ENCODE data around the gene FAM72B.
"Not testable (repeated sequence)": the region's sequence is repeated elsewhere in the genome, so short reads cannot be mapped to it uniquely, and the experiment has no call there.

FAM72B gene

GRCh38 chr1:121213491-121213890 is 29.4 kb upstream of the FAM72B start:
- H3K9ac ChIP-seq (ENCODE audit: low read length); H3K4me1 ChIP-seq (ENCODE audit: control insufficient read depth, insufficient read depth, low read length); H3K27me3 ChIP-seq (ENCODE audit: control insufficient read depth, insufficient read depth, low read length); H3K36me3 ChIP-seq (ENCODE audit: control insufficient read depth, insufficient read depth, low read length); H3K4me3 ChIP-seq (ENCODE audit: low read length); H3K27ac ChIP-seq (ENCODE audit: low read depth, low read length): not testable (repeated sequence)

DNA sequence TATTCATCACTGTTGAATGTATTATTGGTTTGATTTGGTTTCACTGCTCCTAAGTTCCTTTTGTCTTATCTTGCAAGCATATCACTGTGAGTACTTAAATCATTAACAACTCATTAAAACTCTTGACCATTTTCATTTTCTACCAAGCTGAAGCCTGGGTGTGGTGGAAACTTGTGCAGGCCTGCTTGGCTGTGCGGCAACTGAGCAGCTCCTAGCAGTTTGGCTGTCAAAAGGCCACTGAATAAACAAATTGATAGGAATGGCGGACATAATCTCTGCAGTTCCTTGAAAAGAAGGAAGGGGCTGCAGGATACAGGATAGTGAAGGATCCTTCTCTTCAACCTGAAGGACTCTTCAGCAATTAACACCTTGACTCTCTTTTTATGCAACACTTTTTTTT is 26.6 kb upstream of the FAM72B start:
- H3K36me3 ChIP-seq (ENCODE audit: control insufficient read depth, insufficient read depth, low read length); H3K4me1 ChIP-seq (ENCODE audit: control insufficient read depth, insufficient read depth, low read length); H3K9ac ChIP-seq (ENCODE audit: low read length); H3K4me3 ChIP-seq (ENCODE audit: low read length); H3K27me3 ChIP-seq (ENCODE audit: control insufficient read depth, insufficient read depth, low read length); H3K27ac ChIP-seq (ENCODE audit: low read depth, low read length): not testable (repeated sequence)

GRCh38 chr1:121208375-121208774 is 24.2 kb upstream of the FAM72B start:
- H3K27me3 ChIP-seq (ENCODE audit: control insufficient read depth, insufficient read depth, low read length); H3K4me3 ChIP-seq (ENCODE audit: low read length); H3K9ac ChIP-seq (ENCODE audit: low read length); H3K36me3 ChIP-seq (ENCODE audit: control insufficient read depth, insufficient read depth, low read length); H3K4me1 ChIP-seq (ENCODE audit: control insufficient read depth, insufficient read depth, low read length); H3K27ac ChIP-seq (ENCODE audit: low read depth, low read length): not testable (repeated sequence)

DNA sequence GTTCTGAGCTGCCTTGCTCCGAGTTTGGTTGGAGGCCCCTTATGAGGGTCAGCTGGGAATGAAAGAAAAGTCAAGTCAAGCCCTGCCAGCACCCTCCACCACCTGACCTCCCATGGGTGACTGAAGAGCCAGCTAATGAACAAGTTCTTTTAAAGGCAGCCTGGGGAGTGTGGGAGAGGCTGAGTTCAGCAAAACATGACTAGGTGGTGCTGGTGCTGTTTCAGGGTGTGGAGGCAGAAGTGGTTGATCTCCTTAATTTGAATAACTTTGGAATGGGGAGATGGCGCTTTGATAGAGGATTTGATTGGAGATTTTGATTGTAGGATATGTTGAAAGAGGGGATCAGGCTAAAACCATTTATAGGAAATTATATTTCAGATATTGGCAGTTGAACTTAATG is 23.2 kb upstream of the FAM72B start:
- H3K36me3 ChIP-seq (ENCODE audit: control insufficient read depth, insufficient read depth, low read length); H3K4me3 ChIP-seq (ENCODE audit: low read length); H3K27ac ChIP-seq (ENCODE audit: low read depth, low read length); H3K4me1 ChIP-seq (ENCODE audit: control insufficient read depth, insufficient read depth, low read length); H3K27me3 ChIP-seq (ENCODE audit: control insufficient read depth, insufficient read depth, low read length); H3K9ac ChIP-seq (ENCODE audit: low read length): not testable (repeated sequence)

- H3K4me1 ChIP-seq (ENCODE audit: control insufficient read depth, insufficient read depth, low read length); H3K36me3 ChIP-seq (ENCODE audit: control insufficient read depth, insufficient read depth, low read length); H3K4me3 ChIP-seq (ENCODE audit: low read length); H3K9ac ChIP-seq (ENCODE audit: low read length); H3K27ac ChIP-seq (ENCODE audit: low read depth, low read length); H3K27me3 ChIP-seq (ENCODE audit: control insufficient read depth, insufficient read depth, low read length): not testable (repeated sequence)
Measured at GRCh38 chr1:121205786-121206711, 21.9 kb upstream of the FAM72B start.

DNA sequence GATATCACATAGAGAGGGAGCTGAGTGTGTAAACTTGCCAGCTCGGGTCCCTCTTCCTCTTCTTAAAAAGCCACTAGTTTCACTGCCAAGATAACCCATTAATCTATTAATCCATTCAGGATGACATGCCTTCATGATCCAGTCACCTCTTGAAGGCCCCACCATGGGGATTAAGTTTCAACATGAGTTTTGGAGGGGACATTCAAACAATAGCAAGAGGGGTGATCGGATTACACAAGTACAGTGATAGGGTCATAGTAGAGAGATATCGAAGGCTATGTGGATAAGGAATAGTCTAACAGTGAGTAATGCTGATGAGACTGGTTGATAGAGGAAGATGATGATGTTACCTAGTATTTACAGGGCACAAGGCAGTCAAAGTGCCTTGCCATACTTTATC is 18.8 kb upstream of the FAM72B start:
- H3K36me3 ChIP-seq (ENCODE audit: control insufficient read depth, insufficient read depth, low read length); H3K4me1 ChIP-seq (ENCODE audit: control insufficient read depth, insufficient read depth, low read length); H3K27me3 ChIP-seq (ENCODE audit: control insufficient read depth, insufficient read depth, low read length); H3K4me3 ChIP-seq (ENCODE audit: low read length); H3K27ac ChIP-seq (ENCODE audit: low read depth, low read length); H3K9ac ChIP-seq (ENCODE audit: low read length): not testable (repeated sequence)

GRCh38 chr1:121200985-121201981 is 17.1 kb upstream of the FAM72B start:
- H3K36me3 ChIP-seq (ENCODE audit: control insufficient read depth, insufficient read depth, low read length); H3K9ac ChIP-seq (ENCODE audit: low read length); H3K27me3 ChIP-seq (ENCODE audit: control insufficient read depth, insufficient read depth, low read length); H3K4me1 ChIP-seq (ENCODE audit: control insufficient read depth, insufficient read depth, low read length); H3K4me3 ChIP-seq (ENCODE audit: low read length); H3K27ac ChIP-seq (ENCODE audit: low read depth, low read length): not testable (repeated sequence)

DNA sequence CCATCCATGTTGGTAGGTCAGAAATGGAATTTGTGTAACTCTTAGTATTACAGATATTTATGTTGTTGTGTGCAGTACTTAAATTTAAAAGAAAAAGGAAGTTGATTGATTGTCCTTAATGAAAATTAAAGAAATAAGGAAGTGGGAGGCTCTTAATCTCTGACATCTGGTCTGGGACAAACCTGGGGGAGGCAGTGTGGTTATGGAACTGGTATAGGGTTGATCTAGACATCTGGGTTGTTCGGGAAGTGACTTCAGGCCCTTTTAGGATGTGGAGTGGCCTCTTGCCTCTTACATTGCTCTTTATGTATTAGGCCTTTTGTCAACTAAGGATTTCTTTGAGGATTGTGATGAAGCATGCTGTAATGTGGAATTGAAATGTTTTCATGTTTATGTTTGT is 16.1 kb upstream of the FAM72B start:
- H3K4me3 ChIP-seq (ENCODE audit: low read length); H3K27ac ChIP-seq (ENCODE audit: low read depth, low read length); H3K27me3 ChIP-seq (ENCODE audit: control insufficient read depth, insufficient read depth, low read length); H3K4me1 ChIP-seq (ENCODE audit: control insufficient read depth, insufficient read depth, low read length); H3K36me3 ChIP-seq (ENCODE audit: control insufficient read depth, insufficient read depth, low read length); H3K9ac ChIP-seq (ENCODE audit: low read length): not testable (repeated sequence)

DNA sequence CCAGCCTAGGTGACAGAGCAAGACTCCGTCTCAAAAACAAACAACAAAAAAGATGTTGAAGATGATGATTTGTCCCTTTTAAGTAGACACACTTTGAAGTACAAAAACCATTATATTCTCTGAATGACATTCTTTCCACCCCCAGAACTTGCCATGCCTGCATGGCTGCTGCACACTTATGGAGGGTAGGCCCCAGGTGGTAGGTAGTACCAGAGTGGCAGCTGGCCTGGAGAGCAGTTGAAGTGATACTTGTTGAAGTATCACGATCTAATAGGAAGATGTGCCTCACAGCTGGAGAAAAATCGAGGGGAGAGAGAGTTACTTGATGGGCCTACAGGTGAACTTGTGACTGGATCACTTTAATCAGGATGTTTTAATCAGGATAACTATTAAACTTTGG is 15.6 kb upstream of the FAM72B start:
- not testable (repeated sequence) for H3K9ac ChIP-seq (ENCODE audit: low read length); H3K27me3 ChIP-seq (ENCODE audit: control insufficient read depth, insufficient read depth, low read length); H3K4me3 ChIP-seq (ENCODE audit: low read length); H3K36me3 ChIP-seq (ENCODE audit: control insufficient read depth, insufficient read depth, low read length); H3K4me1 ChIP-seq (ENCODE audit: control insufficient read depth, insufficient read depth, low read length); H3K27ac ChIP-seq (ENCODE audit: low read depth, low read length)

DNA sequence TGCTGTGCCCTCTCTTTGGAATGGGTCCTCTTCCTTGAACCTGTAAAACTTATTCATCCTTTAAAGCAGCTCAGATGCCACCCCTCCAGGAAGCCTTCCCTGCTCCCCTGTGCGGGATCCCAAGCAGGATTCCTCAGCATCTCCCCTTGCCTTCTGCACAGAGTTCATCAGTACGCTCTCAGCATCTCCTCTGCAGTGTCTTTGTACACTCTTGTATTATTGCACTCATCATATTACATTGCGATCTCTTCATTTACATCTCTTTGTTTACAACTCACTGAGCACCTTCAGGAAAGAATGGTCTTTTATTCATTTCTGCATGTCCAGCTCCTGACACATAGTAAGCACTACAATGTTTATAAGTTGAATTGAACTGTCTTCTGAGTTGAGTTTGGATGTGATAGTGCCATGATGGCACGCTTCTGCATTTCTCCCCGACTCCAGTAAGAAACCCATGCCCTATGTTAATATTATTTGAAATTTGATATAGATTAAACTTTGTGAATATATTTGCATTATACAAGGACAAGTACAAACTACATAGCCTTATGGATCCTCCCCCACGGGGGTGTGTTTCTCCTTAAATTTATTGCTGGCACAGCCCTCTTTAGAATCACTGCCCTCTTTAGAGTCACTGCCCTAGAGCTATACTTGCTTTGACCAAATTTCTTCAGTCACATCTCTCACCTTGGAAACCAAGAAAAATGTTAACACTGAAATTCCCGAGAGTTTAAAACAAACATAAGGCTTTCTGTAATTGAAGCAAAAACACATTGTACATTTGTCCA is 13.1 kb upstream of the FAM72B start:
- H3K4me3 ChIP-seq (ENCODE audit: low read length); H3K27ac ChIP-seq (ENCODE audit: low read depth, low read length): not testable (repeated sequence)

DNA sequence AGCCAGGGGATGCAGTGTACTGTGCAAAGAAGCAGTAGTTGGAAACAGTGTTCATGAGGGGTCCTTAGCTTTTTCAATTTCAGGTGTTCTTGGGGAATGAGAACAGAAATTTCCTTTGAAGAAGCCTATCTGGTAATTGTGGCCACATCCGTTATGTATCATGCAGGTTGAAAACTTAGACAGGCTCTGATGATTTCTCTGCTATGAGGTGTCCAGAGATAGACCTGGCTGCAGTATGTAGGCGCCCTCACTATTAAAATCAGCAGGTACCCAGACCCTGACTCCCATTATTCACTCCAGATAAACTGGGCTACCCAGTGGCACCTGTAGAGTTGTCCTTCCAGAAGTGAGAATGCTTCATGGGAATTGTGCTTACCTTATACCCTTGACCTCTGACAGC is 8.4 kb upstream of the FAM72B start:
- not testable (repeated sequence) for H3K4me1 ChIP-seq (ENCODE audit: control insufficient read depth, insufficient read depth, low read length); H3K4me3 ChIP-seq (ENCODE audit: low read length); H3K27ac ChIP-seq (ENCODE audit: low read depth, low read length); H3K9ac ChIP-seq (ENCODE audit: low read length); H3K36me3 ChIP-seq (ENCODE audit: control insufficient read depth, insufficient read depth, low read length); H3K27me3 ChIP-seq (ENCODE audit: control insufficient read depth, insufficient read depth, low read length)

More for the DNA sequence above, 13.1 kb upstream of the FAM72B start:
- not testable (repeated sequence) for H3K9ac ChIP-seq (ENCODE audit: low read length); H3K36me3 ChIP-seq (ENCODE audit: control insufficient read depth, insufficient read depth, low read length); H3K4me1 ChIP-seq (ENCODE audit: control insufficient read depth, insufficient read depth, low read length); H3K27me3 ChIP-seq (ENCODE audit: control insufficient read depth, insufficient read depth, low read length)

DNA sequence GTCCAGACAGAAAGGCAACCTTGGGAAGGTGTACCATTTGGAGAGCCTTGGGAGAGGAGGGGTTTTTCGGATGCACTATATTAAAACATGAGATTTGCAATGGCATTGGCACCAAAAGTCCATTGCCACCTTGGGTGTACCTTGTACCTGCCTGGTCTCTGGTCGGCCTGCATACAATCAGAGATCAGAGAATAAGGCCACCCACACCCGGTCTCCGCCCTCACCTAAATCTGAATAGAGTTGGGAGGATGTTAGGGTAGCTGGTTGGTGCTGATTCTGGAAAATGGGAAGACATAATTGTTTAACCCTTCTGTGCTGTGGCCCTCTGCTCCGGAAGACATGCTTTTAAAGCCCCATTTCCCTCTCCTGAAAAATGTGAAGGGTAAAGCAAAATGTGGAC is 3.8 kb upstream of the FAM72B start:
- not testable (repeated sequence) for H3K4me3 ChIP-seq (ENCODE audit: low read length); H3K9ac ChIP-seq (ENCODE audit: low read length); H3K27me3 ChIP-seq (ENCODE audit: control insufficient read depth, insufficient read depth, low read length); H3K4me1 ChIP-seq (ENCODE audit: control insufficient read depth, insufficient read depth, low read length); H3K27ac ChIP-seq (ENCODE audit: low read depth, low read length); H3K36me3 ChIP-seq (ENCODE audit: control insufficient read depth, insufficient read depth, low read length)
